Muscle of back (tissue), 13 donors: ENCODE data around the gene NMRK2. TPM values are rescaled to one million over a fixed set of nuclear protein-coding genes. Genes with fewer than 3 reads are reported as not detected.
"Not testable (repeated sequence)": the region's sequence is repeated elsewhere in the genome, so short reads cannot be mapped to it uniquely, and the experiment has no call there.

Experiments
- DNase-seq, 3 donors: peaks; one replicate each; pipeline versions ENCODE4 v3.0.0 to v3.0.0-alpha.2; 2013
- long read RNA-seq, 9 donors: transcript quantifications; one replicate each; lab custom pipeline, GENCODE V29; 2026
- polyA plus RNA-seq, 10 donors: library from polyadenylated mRNA; unstranded; fragments of 120-200 nt; gene quantifications; one replicate each; pipeline ENCODE4 v1.2.1, GENCODE V29; 2013; ENCODE audit not compliant: insufficient read length in 10 of 10

Gene NMRK2, protein sequence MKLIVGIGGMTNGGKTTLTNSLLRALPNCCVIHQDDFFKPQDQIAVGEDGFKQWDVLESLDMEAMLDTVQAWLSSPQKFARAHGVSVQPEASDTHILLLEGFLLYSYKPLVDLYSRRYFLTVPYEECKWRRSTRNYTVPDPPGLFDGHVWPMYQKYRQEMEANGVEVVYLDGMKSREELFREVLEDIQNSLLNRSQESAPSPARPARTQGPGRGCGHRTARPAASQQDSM
- 100 to 1,000 TPM; 180 to 275 (median 255) TPM for polyA plus RNA-seq
- long read RNA-seq, donor 1, partial matches to known transcripts = 105 of 122 reads
- long read RNA-seq, donor 1, other reads (novel, unspliced or antisense) = 17 of 122 reads
- long read RNA-seq, donor 2, partial matches to known transcripts = 91 of 114 reads
- long read RNA-seq, donor 2, other reads (novel, unspliced or antisense) = 21 of 114 reads
- long read RNA-seq, donor 3 = 0 reads
- long read RNA-seq, donor 4, partial matches to known transcripts = 83 of 101 reads
- long read RNA-seq, donor 4, other reads (novel, unspliced or antisense) = 16 of 101 reads
- long read RNA-seq, donor 5, partial matches to known transcripts = 2,358 of 2,601 reads
- long read RNA-seq, donor 5, other reads (novel, unspliced or antisense) = 239 of 2,601 reads
- long read RNA-seq, donor 6, partial matches to known transcripts = 152 of 175 reads
- long read RNA-seq, donor 6, other reads (novel, unspliced or antisense) = 23 of 175 reads
- long read RNA-seq, donor 7, partial matches to known transcripts = 107 of 138 reads
- long read RNA-seq, donor 7, other reads (novel, unspliced or antisense) = 30 of 138 reads
- long read RNA-seq, donor 8, partial matches to known transcripts = 1,054 of 1,067 reads
- long read RNA-seq, donor 8, other reads (novel, unspliced or antisense) = 13 of 1,067 reads
- long read RNA-seq, donor 9, partial matches to known transcripts = 10 of 10 reads
- long read RNA-seq, donor 9, other reads (novel, unspliced or antisense) = 0 of 10 reads

DNA sequence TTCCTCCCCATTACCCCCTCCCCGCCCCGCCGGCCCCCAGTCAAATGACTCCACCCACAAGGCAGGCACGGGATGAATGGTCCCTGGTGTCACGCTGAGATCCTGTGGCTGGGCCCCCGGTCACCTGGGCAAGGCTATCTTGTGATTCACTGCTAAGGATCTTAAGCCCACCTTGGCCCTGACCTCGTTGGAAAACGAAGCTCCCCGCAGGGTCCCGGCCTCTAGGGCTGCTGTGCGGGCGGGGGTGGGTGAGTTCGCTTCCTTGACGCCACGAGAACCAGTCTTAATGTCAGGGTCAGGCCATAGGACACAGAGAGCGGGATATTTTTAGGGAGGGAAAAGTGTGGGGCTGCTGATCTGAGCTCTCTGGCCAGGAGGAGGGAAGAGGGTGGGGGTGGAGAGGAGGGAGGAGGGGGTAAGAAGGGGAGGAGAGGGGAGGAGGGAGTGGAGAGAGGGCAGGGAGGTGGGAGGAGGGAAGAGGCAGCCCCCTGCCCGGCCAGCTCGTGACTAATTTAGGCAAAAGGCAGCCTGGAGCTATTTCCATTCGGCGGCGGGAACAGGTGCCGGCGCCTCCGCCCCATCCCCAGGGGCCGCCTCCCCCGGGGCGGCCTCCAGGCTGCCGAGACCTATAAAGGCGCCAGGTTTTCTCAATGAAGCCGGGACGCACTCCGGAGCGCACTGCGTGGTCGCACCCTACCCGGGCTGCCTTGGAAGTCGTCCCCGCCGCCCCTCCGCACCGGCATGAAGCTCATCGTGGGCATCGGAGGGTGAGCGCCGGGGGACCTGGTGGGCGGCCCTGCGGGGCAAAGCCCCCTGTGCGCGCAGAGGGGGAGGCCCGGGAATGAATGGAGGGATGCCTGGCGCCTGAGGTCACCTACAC is at the start of gene NMRK2:
Gene NMRK2, plus strand, starts transcription at position 139 of the 880 bp plus-strand sequence. Its CDS starts 603 bp downstream, at position 742.
- peak in 2 of 3 donors; percentile 27 to 30 for DNase-seq

DNA sequence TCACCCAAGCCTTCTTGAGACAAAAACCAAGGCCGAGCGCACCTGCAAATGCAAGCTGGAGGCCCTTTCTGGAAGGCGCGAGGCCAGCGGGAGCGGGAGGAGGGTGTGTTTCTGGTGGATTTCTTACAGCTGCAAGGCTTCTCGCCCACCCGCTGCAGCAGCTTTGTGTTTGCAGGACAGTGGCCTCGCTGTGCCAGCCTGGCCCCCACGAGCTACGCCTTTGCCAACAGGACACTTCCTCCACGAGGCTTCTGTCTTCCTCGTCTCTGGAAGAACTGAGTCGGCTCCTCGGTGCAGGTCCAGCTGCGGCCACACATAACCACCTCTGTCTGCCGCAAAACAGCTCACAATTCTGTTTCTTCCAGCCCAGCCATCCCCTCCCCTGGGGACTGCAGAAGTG is 42.3 kb upstream of the NMRK2 start:
- no peak for DNase-seq

DNA sequence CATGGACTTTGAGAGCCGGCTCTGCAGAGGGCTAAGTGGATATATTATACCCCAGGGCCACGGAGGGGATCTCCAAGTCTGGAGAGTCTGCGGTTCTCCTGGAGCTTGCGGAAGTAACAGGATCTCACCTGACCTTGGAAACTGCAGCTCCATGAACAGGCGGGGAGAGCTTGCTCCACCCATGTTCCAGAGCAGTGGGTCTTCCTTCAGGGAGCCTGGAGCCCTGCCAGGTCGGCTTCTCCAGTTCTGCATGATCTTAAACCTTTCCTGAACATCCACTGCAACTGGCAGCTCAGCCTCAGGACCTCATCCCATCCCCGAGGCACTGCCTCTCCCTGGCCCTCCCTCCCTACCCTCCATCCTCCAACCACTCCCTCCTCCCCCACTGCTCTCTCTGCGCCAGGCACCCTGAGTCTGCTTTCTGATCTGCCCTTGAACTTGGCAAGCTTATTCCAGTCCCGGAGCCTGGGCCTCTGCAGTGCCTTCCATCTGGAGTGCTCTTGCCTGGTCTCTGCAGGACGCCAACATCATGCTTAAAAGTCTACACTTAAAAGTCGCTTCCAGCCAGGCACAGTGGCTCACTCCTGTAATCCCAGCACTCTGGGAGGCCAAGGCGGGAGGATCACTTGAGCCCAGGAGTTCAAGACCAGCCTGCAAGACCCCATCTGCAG is 39.2 kb upstream of the NMRK2 start:
- DNase-seq = no peak

DNA sequence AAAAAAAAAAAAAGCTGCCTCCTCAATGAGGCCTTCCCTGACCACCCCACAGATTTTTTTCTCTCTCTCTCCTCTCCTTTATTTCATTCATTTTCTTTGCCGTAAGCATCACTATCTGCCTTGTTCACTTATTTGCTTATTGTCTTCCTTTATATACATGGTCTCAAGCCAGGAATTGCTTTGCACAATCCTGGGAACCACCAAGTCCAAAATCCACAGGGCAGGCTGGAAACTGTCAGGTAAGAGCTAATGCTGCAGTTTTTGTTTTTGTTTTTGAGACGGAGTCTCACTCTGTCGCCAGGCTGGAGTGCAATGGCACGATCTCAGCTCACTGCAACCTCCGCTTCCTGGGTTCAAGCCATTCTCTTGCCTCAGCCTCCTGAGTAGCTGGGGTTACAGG is 37.9 kb upstream of the NMRK2 start:
- DNase-seq = not testable (repeated sequence)

DNA sequence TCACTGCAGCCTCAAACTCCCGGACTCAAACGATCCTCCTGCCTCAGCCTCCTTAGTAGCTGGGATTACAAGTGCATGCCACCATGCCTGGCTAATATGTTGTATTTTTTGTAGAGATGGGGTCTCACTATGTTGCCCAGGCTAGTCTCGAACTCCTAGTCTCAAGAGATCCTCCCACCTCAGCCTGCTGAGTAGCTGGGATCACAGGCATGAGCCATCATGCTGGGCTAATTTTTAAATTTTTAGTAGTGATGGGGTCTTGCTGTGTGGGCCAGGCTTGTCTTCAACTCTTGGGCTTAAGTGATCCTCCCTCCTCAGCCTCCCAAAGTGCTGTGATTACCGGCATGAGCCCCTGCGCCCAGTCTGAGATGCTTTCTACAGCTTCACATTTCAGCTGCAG is 37.1 kb upstream of the NMRK2 start:
- no peak for DNase-seq

DNA sequence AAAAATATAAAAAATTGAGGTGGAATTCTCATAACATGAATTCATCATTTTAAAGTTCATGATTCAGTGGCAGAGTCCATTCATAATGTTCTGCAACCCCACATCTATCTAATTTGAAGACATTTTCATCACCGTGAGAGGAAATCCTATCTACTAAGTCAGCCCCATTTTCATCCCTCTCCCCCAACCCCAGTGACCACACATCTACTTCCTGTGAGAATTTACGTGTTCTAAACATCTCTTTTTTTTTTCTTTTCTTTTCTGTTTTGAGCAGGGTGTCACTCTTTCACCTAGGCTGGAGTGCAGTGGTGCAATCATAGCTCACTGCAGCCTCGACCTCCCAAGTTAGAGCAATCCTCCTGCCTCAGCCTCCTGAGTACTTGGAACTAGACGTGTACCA is 34.9 kb upstream of the NMRK2 start:
- no peak for DNase-seq

DNA sequence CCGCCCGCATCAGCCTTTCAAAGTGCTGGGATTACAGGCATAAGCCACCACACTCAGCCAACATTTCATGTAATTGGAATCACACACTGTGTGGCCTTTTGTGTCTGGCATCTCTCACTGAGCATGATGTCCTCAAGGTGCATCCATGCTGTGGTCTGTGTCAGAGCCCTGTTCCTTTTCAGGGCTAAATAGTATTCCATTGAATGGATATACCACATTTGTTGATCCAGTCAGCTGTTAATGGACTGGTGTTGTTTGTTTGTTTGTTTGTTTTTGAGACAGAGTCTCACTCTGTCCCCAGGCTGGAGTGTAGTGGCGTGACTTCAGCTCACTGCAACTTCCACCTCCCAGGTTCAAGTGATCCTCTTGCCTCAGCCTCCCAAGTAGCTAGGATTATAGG is 34.4 kb upstream of the NMRK2 start:
- no peak for DNase-seq

DNA sequence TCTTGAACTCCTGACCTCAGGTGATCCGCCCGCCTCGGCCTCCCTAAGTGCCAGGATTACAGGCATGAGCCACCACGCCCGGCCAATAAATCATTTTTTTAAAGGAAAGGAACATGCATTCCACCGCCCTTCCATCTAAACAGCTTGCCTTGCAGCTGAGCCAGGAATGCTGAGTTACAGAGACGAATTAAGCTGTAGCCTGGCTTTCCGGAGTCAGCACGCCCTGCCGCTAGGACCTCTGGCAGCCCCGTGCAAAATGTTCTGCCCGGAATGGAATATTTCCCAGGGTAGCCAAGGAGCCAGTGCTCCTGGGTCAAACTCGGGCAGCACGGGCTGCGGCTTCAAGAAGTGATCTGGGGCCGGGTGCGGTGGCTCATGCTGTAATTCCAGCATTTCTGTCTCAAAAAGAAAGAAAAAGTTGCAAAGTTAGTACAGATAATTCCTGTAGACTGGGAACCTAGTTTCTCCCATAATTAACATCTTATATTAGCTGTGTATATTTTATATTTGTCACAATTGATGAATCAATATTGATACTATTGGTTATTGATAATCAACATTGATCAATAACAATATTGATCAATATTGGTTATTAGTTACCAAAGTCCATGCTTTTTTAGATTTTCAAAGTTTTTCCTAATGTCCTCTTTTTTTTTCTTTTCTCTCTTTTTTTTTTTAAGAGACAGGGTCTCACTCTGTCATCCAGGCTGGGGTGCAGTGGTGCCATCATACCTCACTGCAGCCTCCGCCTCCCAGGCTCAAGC is 33.2 kb upstream of the NMRK2 start:
- no peak for DNase-seq

DNA sequence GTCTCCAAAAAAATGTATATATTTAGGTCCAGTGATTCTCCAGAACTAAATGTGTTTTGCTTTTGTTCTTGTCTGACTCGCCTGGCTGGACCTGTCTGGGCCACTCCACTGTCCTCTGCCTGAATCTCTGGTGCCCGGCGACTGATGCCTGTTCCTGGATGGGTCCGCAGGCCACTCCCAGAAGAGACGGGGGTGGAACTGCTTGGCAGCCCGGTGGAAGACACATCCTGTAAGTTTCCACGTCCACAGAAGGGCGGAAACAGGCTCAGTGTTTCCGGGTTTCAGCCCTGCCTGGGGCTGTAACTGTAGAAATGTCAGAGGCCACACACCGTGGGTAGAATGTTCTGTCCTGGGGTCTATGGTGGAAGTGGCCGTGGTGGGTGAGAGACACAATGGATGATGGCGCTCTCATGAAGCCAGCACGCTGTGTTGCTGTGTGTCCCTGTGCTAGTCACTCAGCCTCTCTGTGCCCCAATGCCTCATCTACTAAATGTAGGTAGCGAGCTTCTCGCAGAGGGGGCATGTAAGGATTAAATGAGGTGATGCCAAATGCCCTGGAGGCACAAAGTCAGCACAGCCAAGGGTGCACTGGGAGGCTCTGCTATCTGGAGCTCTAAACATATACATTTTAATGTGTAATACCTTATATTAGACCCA is 30.4 kb upstream of the NMRK2 start:
- no peak for DNase-seq

DNA sequence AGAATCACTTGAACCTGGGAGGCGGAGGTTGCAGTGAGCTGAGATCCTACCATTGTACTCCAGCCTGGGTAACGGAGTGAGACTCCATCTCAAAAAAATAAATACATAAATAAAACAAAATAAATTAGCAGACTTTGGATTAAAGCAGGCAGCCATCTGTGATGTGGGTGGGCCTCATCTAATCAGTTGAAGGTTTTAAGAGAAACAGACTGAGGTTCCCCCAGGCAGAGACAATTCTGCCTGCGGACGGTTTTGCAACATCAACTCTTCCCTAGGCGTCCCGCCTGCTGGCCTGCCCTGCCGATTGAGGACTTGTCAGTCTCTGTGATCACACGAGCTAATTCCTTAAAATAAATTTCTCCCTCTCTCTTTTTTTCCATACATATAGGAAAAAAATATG is 28.6 kb upstream of the NMRK2 start:
- no peak for DNase-seq

DNA sequence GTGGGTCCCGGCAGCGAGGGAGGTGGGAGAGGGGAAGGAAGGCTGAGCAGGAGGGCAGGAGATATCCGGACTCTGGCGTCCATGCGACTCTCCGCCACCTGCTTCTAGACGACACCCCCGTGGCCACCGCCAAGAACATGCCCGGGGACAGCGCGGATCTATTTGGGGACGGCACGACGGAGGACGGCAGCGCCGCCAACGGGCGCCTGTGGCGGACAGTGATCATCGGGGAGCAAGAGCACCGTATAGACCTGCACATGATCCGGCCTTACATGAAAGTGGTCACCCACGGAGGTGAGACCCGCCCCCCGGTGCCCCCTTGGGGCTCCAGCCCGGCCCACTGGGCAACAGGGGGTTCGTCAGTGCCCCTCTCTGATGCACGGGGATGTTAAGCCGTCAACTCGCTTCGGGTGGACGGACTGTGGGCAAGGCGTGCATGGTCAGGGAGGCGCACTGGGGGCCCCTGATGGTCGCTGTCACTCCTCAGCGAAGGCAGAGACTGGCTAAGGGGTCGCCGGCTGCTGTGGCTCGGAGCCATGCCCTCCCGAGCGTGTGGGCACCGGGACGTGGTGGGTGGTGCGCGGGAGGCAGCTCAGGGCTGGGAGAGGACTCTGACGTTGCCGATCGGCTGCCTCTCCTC is 25.1 kb upstream of the NMRK2 start:
- no peak for DNase-seq

DNA sequence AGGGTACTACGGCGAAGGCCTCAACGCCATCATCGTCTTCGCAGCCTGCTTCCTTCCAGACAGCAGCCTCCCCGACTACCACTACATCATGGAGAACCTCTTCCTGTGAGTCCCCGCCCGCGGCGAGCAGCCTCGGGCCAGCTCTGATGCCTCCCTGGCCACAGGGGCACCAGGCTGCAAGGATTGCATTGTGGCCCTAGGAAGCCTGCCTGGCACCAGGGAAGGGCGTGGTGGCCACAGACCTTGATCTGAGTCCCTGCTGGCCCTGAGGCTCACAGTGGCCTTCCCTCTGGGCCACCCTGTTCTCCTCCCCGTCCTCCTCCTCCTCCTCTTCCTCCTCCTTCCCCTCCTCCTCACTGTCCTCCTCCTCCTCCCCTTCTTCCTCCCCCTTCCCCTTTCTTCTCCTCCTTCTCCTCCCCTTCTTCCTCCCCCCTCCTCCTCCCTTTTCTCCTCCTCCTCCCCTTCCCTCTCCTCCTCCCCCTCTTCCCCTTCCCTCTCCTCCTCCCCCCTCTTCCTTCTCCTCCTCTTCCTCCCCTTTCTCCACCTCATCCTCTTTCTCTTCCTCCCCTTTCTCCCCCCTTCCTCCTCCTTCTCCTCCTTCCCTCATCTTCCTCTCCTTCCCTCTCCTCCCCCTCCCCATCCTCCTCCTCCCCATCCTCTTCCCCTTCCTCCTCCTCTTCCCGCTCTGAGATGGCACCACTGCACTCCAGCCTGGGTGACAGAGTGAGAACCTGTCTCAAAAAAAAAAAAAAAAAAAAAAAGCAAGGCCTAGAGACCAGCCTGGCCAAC is 24.4 kb upstream of the NMRK2 start:
- DNase-seq = no peak

DNA sequence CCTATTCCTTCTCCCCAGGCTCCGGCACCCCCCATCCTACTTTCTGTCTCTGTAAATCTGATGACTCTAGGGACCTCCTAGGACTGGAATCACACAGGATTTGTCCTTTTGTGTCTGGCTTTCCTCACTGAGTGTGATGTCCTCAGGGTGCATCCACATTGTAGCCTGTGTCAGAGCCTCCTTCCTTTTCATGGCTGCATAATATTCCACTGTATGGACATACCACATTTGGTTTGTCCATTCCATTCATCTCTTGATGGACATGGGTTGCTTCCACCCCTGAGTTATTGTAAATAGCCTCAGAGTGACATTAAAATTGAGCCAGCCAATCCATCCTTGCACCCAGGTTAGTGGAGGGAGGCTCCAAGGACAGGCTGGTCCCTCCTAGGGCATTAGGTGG is 22.8 kb upstream of the NMRK2 start:
- no peak for DNase-seq

DNA sequence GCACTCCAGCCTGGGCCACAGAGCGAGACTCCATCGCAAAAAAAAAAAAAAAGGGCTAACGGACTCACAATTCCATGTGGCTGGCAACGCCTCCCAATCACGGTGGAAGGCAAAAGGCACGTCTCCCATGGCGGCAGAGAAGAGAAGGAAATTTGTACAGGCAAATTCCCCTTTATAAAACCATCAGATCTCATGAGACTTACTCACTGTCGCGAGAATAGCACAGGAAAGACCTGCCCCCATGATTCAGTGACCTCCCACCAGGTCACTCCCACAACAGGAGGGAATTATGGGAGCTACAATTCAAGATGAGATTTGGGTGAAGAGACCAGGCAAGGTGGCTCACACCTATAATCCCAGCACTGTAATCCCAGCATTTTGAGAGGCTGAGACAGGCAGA is 18.7 kb upstream of the NMRK2 start:
- DNase-seq = no peak

DNA sequence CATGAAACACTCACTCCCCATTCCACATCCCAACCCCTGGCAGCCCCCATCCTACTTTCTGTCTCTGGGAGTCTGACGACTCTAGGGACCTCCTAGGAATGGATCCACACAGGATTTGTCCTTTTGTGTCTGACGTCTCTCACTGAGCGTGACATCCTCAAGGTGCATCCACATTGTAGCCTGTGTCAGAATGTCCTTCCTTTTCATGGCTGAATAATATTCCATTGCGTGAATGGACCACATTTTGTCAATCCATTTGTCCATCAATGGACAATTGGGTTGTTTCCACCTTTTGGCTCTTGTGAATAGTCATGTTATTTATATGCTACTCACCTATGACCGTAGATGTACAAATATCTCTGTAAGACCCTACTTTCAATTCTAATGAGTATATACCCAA is 16.8 kb upstream of the NMRK2 start:
- no peak for DNase-seq

DNA sequence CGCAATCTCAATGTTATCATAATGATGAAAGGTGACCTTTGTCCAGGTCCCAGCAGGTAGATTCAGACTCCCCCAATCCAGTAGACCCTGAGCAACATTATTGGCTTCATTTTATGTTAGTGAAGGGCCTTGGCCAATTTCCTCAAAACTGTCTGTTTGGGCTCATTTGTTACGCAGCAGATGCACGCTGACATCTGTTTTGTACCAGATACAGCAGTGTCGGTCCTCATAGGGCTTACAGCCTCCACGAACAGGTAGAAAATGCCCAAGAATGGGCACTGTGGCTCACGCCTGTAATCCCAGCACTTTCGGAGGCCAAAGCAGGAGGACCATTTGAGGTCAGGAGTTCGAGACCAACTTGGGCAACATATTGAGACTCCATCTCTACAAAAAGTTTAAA is 13.1 kb upstream of the NMRK2 start:
- no peak for DNase-seq

DNA sequence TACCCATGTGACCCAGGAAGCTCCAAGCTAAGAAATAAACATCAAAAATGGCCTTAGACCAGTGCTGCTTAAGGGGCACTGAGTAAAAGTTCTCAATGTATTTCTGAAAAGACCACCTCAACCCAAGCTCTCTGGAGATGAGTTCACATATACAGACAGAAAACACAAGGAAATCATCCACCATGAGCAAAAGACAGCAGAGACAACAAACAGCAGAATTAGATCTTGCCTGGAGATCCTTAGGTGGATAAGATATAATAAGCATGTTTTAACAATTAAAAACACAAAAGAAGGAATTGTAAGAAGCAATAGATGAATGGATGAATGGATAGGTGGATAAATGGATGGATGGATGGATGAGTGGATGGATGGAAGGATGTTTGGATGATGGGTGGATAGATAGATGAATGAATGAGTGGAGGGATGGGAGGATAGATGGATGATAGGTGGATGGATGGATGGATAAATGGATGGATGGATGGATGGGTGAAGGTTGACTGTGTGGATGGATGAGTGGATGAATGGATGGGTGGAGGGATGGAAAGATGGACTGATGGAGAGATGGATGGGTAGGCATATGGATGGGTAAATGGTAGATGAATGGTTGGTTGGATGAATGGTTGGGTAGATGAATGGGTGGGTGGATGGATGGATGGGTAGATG is 9.6 kb upstream of the NMRK2 start:
- DNase-seq = no peak

DNA sequence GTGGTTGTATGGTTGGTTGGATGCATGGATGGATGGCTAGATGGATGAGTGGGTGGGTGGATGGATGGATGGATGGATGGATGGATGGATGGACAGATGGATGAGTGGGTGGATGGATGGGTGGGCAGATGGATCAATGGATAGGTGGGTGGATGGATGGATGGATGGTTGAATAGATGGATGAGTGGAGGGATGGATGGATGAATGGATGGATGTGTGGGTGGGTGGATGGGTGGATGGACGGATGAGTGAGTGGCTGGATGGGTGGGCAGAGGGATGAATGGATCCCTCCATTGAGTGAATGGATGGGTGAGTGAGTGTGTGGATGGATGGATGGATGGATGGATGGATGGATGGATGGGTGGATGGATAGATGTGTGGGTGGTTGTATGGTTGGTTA is 9.0 kb upstream of the NMRK2 start:
- no peak for DNase-seq
